ENCODE measurements around the gene ZNRF1. TPM values are rescaled to one million over a fixed set of nuclear protein-coding genes. Genes with fewer than 3 reads are reported as not detected.

Gene ZNRF1
- total RNA-seq, 3 donors from 2014 or later: 29.9 to 42.7 (median 39.3) TPM

DNA sequence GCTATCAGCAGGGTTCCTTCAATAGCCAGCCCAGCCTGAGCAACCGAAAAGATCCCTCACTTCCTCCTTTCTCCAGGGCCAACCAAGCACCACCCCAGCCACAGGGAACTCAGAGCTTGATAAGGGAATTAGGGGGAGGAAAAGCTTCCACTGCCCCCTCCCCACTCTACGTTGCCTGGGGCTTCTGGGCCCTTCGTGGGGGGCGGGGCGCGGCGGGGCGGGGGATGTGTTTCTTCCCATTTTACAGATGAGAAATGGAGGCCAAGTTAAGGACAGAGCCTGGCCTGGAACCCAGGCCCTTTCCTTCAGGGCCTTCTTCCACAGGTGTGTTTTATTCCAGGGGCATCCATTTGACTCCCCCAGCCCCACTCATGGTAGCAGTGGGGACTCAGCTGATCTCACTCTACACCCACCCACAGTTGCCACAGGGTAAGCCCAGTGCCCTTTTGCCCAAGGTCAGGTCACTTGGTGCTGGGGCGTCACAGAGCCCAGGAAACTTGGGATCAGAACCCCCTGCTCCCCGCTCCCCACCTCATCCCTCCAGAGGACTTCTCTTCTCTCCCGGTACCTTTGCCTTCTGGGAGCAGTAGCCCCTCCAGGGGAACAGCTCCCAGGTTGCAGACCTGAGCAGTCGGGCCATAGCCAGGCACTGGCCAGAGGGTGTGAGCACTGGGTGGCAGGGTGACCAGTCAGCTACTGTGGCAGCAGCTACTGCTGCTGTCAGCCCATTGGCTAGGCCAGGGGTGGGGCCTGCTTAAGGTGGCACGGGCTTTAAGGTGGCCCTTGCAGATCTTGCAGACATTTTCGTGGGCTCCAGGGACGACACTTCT lies 117.5 kb downstream of the ZNRF1 start, which contains the start of gene LDHD:
Gene LDHD, minus strand, starts transcription at position 700 of the 830 bp plus-strand sequence. Its CDS starts 60 bp downstream, at position 640.
- Histone ChIP-seq H3K4me1 (ENCODE audit: low read depth) (peaks cover 11% of the 10 kb centered on the region), H3K9me3 (peaks cover 1% of the 10 kb centered on the region), H3K36me3 (ENCODE audit: low read depth) (no peaks in the 10 kb centered on the region), H3K4me3 (peak within 1 kb of the TSS; percentile 21)
- DNase-seq: peak; percentile 87 to 90 (median 89)
- TF ChIP-seq, protein P1, sequence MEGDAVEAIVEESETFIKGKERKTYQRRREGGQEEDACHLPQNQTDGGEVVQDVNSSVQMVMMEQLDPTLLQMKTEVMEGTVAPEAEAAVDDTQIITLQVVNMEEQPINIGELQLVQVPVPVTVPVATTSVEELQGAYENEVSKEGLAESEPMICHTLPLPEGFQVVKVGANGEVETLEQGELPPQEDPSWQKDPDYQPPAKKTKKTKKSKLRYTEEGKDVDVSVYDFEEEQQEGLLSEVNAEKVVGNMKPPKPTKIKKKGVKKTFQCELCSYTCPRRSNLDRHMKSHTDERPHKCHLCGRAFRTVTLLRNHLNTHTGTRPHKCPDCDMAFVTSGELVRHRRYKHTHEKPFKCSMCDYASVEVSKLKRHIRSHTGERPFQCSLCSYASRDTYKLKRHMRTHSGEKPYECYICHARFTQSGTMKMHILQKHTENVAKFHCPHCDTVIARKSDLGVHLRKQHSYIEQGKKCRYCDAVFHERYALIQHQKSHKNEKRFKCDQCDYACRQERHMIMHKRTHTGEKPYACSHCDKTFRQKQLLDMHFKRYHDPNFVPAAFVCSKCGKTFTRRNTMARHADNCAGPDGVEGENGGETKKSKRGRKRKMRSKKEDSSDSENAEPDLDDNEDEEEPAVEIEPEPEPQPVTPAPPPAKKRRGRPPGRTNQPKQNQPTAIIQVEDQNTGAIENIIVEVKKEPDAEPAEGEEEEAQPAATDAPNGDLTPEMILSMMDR (IDR thresholded peaks at IDR 0.05): no peak
- ATAC-seq: peak; percentile 97
- intact Hi-C loops (cut with DNase I, micrococcal nuclease): no loop called here

DNA sequence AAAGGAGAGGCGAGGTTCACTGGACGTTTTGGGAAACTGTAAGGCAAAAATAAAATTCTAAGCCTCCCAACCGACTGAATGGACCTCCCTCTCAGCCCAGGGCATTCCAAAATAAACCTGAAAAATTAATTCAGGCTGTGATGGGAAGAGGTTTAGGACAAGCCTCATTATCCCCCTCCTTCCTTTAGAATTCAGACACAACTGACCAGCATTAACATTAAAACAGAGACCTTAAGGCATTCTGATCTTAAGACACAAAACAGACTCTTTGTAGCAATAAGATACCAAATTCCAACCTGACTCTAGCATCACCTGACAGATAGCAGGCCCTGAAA lies 118.1 kb downstream of the ZNRF1 start:
- H3K36me3 ChIP-seq (ENCODE audit: low read depth): no peaks in the 10 kb centered on the region
- DNase-seq: no peak
- H3K9me3 ChIP-seq: peaks cover 7% of the 10 kb centered on the region
- TF ChIP-seq, protein P1 (IDR thresholded peaks at IDR 0.05): no peak
- intact Hi-C loops (cut with DNase I, micrococcal nuclease): no loop called here
- ATAC-seq: no peak
- peaks cover 5% of the 10 kb centered on the region for H3K4me1 ChIP-seq (ENCODE audit: low read depth)
- no peak overlapping the region for H3K4me3 ChIP-seq

DNA sequence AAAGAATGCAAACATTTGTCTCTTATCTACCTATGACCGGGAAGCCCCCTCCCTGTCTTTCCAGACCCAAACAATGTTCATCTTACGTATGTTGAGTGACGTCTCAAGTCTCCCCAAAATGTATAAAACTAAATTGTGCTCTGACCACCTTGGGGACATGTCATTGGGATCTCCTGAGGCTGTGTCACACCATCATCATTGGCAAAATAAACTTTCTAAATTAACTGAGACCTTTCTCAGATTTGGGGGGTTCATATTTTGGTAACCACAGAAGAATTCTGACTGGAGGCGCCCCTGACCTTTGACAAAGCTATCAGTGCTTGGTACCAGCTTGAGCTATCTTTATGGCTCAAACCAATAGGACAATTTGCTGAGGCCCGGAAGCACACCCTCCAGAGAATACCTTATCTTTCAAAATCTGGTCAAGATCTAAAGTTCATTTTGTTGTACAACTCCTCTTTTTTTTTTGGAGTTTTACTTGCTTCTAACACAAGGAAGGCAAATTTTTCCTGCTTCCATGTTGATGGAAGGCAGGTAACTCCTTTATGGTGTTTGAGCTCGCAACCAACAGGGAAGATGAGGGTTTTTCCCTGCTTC lies 120.2 kb downstream of the ZNRF1 start:
- no peak for ATAC-seq
- Histone ChIP-seq H3K36me3 (ENCODE audit: low read depth) (no peaks in the 10 kb centered on the region), H3K9me3 (peaks cover 15% of the 10 kb centered on the region), H3K4me3 (no peak overlapping the region), H3K4me1 (ENCODE audit: low read depth) (peaks cover 5% of the 10 kb centered on the region)
- intact Hi-C loops (cut with DNase I, micrococcal nuclease): no loop called here
- TF ChIP-seq, protein P1 (IDR thresholded peaks at IDR 0.05): no peak
- no peak for DNase-seq

DNA sequence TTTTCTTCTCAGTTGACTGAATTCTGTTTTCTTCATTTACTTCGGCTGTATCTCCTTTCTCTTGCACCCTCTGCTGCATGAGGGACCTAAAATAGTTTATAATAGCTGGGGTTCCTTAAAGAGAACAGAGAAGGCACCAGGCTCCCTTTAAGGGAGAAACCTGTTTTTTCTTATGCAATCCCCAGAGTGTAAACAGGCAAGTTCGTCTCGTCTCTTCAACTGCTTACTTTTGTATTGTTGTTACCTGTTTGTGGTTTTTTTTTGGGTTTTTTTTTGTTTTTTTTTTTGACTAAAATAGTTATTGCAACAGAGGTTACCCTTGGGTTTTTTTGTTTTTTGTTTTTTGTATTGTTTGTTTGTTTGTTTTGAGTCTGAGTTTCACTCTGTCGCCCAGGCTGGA lies 121.4 kb downstream of the ZNRF1 start:
- H3K4me3 ChIP-seq: no peak overlapping the region
- DNase-seq (no peak), ATAC-seq (no peak)
- TF ChIP-seq, protein P1 (IDR thresholded peaks at IDR 0.05): no peak
- H3K4me1 ChIP-seq (ENCODE audit: low read depth): peaks cover 3% of the 10 kb centered on the region
- H3K9me3 ChIP-seq: peaks cover 15% of the 10 kb centered on the region
- intact Hi-C loops (cut with DNase I, micrococcal nuclease): no loop called here
- H3K36me3 ChIP-seq (ENCODE audit: low read depth): no peaks in the 10 kb centered on the region

DNA sequence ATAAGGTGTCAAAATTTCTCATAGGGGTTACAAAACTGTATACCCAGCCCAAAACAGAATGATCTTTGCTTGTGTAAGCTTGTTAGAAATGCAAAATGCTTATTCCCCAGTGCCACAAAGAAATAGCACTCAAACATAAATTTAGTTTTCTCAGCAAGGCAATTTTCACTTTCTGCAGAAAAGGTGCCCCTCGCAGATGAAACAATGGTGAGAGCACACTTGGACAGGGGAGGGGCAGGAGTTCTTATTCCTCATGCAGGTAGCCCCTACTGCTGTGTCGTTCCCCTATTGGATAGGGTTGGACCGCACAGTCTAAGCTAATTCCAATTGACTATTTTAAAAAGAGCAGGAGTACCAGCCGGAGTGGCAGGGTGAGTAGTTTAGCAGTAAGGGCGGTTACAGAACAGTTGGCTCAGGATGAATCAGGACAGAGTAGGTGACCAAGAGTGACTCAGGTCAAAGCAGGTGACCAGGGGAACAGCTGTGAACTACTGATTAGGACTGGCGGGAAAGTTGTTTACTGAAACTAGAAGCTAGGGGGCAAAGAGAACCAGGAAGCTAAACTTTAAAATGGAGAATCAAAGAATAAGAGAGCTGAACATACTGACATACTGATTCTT lies 123.2 kb downstream of the ZNRF1 start:
- Histone ChIP-seq H3K36me3 (ENCODE audit: low read depth) (no peaks in the 10 kb centered on the region), H3K9me3 (peaks cover 15% of the 10 kb centered on the region), H3K4me1 (ENCODE audit: low read depth) (peaks cover 8% of the 10 kb centered on the region), H3K4me3 (no peak overlapping the region)
- no peak for ATAC-seq
- intact Hi-C loops (cut with DNase I, micrococcal nuclease): no loop called here
- TF ChIP-seq, protein P1 (IDR thresholded peaks at IDR 0.05): no peak
- DNase-seq: no peak
